Measurements from ENCODE around the gene IL3RA. TPM values are rescaled to one million over a fixed set of nuclear protein-coding genes. Genes with fewer than 3 reads are reported as not detected.

The IL3RA gene
- total RNA-seq, 1 donor from 2014 or later, result 0.16 TPM

GRCh38 chrX:1390621-1391369 lies 54.2 kb downstream of the IL3RA start:
- Mint-ChIP-seq H3K9me3 (no peaks in the 10 kb centered on the region), H3K36me3 (peaks cover 37% of the 10 kb centered on the region), H3K4me1 (peaks cover 30% of the 10 kb centered on the region), H3K4me3 (peak overlapping the region; percentile 93), H3K27me3 (ENCODE audit: low read depth) (no peaks in the 10 kb centered on the region), H3K27ac (peak overlapping the region; percentile 83)
- TF ChIP-seq CTCF (IDR thresholded peaks at IDR 0.05; ENCODE audit: unreplicated experiment), result no peak
- DNase-seq (ENCODE audit: low spot score in 2 of 2, unreplicated experiment in 2 of 2), result peak in 1 of 2 experiments; percentile 31

GRCh38 chrX:1391370-1391706 lies 54.8 kb downstream of the IL3RA start:
- DNase-seq (ENCODE audit: low spot score in 2 of 2, unreplicated experiment in 2 of 2), result peak; percentile 88 to 98
- Mint-ChIP-seq H3K27me3 (ENCODE audit: low read depth) (no peaks in the 10 kb centered on the region), H3K4me1 (peaks cover 30% of the 10 kb centered on the region), H3K4me3 (peak overlapping the region; percentile 93), H3K9me3 (no peaks in the 10 kb centered on the region), H3K27ac (peak overlapping the region; percentile 83), H3K36me3 (peaks cover 38% of the 10 kb centered on the region)
- TF ChIP-seq CTCF (IDR thresholded peaks at IDR 0.05; ENCODE audit: unreplicated experiment), result no peak

DNA sequence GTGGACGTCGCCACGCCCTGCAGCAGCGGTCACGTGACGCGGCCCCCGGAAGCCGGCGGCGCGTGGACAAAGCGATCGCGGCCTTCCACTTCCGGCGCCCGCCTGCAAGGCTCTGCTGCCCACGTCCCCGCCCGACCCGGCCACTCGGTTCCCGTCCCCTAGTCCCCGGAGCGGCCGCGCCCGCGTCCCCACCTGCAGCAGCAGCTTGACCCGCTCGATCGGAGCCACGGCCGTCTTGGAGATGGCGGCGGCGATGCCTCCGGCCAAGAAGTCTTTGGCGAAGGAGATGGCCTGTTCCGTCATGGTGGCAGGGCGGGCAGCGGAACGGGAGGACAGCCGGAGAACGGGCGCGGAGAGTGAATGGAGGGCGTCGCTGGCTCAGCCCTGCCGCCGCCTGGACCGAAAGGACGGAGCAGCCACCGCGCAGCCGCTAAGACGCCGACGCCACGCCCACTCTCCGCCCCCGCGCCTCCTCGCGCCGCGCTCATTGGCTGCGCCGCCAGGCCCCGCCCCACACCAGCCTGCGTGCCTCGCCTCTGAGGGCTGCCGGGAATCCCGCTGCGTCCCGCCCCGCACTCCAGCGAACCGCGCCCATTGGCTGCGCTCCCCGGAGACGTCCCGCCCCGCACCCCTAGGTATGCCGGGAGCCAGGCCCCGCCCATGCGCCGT lies 55.3 kb downstream of the IL3RA start, which contains the start of gene SLC25A6:
TSS of gene SLC25A6 (minus strand) at position 407 of the 669 bp plus-strand sequence. CDS start at position 303, 104 bp downstream.
- H3K36me3 Mint-ChIP-seq, result peaks cover 33% of the 10 kb centered on the region
- TF ChIP-seq CTCF (IDR thresholded peaks at IDR 0.05; ENCODE audit: unreplicated experiment), result no peak
- H3K4me1 Mint-ChIP-seq, result peaks cover 30% of the 10 kb centered on the region
- H3K27me3 Mint-ChIP-seq (ENCODE audit: low read depth), result no peaks in the 10 kb centered on the region
- no peaks in the 10 kb centered on the region for H3K9me3 Mint-ChIP-seq
- DNase-seq (ENCODE audit: low spot score in 2 of 2, unreplicated experiment in 2 of 2), result peak; percentile 99 to 100
- H3K4me3 Mint-ChIP-seq, result peak within 1 kb of the TSS; percentile 93
- H3K27ac Mint-ChIP-seq, result peak within 1 kb of the TSS; percentile 98

DNA sequence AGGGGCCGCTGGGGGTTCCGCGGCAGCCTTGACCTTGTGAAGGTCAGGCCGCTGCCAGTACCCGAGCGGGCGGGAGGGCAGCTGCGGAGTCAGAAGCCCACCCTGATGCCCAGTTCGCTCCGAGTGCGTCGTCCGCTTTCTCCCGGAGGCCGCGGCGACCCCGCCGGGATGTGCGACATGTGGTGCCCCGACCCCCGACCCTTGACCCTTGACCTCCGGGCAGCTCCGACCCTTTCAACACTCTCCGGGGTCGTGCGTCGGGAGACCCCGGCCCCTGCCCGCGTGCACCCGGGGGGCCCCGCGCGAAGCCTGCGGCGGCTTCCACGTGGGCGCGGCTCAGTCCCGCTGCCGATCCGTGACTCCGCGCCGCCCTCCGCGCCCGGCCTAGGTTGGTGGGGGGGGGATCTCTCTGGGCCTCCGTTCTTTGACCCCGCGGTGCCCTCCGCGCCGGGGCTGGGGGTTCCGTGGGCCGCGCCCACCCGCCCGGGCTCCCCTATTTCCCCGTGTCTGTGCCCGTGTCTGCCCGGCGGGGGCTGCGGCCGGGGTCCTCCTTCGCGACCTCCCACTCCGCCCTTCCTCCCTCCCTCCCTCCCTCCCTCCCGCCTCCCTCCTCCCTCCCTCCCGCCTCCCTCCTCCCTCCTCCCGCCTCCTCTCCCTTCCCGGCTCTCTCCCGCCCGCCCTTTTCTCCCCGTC lies 55.9 kb downstream of the IL3RA start:
- peak overlapping the region; percentile 93 for H3K27ac Mint-ChIP-seq
- DNase-seq (ENCODE audit: low spot score in 2 of 2, unreplicated experiment in 2 of 2), result peak; percentile 65 to 80
- no peaks in the 10 kb centered on the region for H3K27me3 Mint-ChIP-seq (ENCODE audit: low read depth)
- peaks cover 30% of the 10 kb centered on the region for H3K36me3 Mint-ChIP-seq
- TF ChIP-seq CTCF (IDR thresholded peaks at IDR 0.05; ENCODE audit: unreplicated experiment), result no peak
- peaks cover 30% of the 10 kb centered on the region for H3K4me1 Mint-ChIP-seq
- peak overlapping the region; percentile 93 for H3K4me3 Mint-ChIP-seq
- no peaks in the 10 kb centered on the region for H3K9me3 Mint-ChIP-seq

- no peak for TF ChIP-seq CTCF (IDR thresholded peaks at IDR 0.05; ENCODE audit: unreplicated experiment)
- Mint-ChIP-seq H3K9me3 (no peaks in the 10 kb centered on the region), H3K27me3 (ENCODE audit: low read depth) (no peaks in the 10 kb centered on the region), H3K4me1 (peaks cover 18% of the 10 kb centered on the region), H3K27ac (peak overlapping the region; percentile 93), H3K4me3 (peak overlapping the region; percentile 93), H3K36me3 (peaks cover 17% of the 10 kb centered on the region)
- DNase-seq (ENCODE audit: low spot score in 2 of 2, unreplicated experiment in 2 of 2), result no peak
Observed at GRCh38 chrX:1393871-1394615, 57.5 kb downstream of the IL3RA start.

Measured in mesothelial cell of epicardium (in vitro differentiated cells).